Right lobe of liver (tissue), 4 donors: Measurements from ENCODE around the gene ERFL.

Source experiments
- CTCF ChIP-seq, 4 donors: fragments of 200-600 bp in 3 of 4; fragments of 450-650 bp in 1 of 4; IDR thresholded peaks; one replicate each; pipeline versions ENCODE4 v1.5.1 to v1.8.0; 2016 to 2022; ENCODE audit warnings: antibody characterized with exemption in 4 of 4, mild to moderate bottlenecking in 2 of 4
- POLR2A ChIP-seq: fragments of 450-650 bp; IDR thresholded peaks from one replicate; pipeline ENCODE4 v1.6.1; 2017; ENCODE audit warnings: antibody characterized with exemption, mild to moderate bottlenecking
- donor health status: DM: no; HTN: no; CAD: no.
- donor health status: DM: no; HTN: no; CAD: no.
- donor health status: DM: no; HTN: yes; CAD: no.

GRCh38 chr19:41909706-41910105 lies 18.5 kb downstream of the ERFL start:
- no peak for TF ChIP-seq CTCF (IDR thresholded peaks at IDR 0.05)
- TF ChIP-seq POLR2A: no peak
